Neuronal stem cell (in vitro differentiated cells): ENCODE results near the gene AMOTL1.

Experiments used
- DNase-seq: peaks from one replicate; pipeline ENCODE4 v3.0.0-alpha.2; 2013; ENCODE audit warnings: low spot score
- H2AFZ ChIP-seq: one replicate; pipeline ENCODE4 v1.6.1; 2013; ENCODE audit warnings: mild to moderate bottlenecking, low read length, inconsistent platforms
- H2AK5ac ChIP-seq: 2 replicates; pipeline ENCODE4 v1.6.1; 2013; ENCODE audit warnings: low read depth, mild to moderate bottlenecking, inconsistent platforms, low read length, moderate library complexity, mixed read lengths
- H2BK120ac ChIP-seq: 2 replicates; pipeline ENCODE4 v1.6.1; 2013; ENCODE audit warnings: low read depth, mild to moderate bottlenecking, inconsistent platforms, low read length, moderate library complexity, mixed read lengths
- H2BK12ac ChIP-seq: one replicate; pipeline ENCODE4 v1.6.1; 2013; ENCODE audit warnings: low read length, inconsistent platforms
- H2BK15ac ChIP-seq: 2 replicates; pipeline ENCODE4 v1.6.1; 2013; ENCODE audit warnings: mild to moderate bottlenecking, low read length, inconsistent platforms, mixed read lengths
- H2BK5ac ChIP-seq: one replicate; pipeline ENCODE4 v1.6.1; 2013; ENCODE audit warnings: inconsistent platforms, mild to moderate bottlenecking, low read length, moderate library complexity
- H3K14ac ChIP-seq: one replicate; pipeline ENCODE4 v1.6.1; 2013; ENCODE audit warnings: low read length, inconsistent platforms
- H3K18ac ChIP-seq: 2 replicates; pipeline ENCODE4 v1.6.1; 2013; ENCODE audit warnings: low read length, inconsistent platforms
- H3K23ac ChIP-seq: 2 replicates; pipeline ENCODE4 v1.6.1; 2013; ENCODE audit warnings: low read depth, mild to moderate bottlenecking, mixed read lengths, low read length, inconsistent platforms; ENCODE audit not compliant: poor library complexity
- H3K27ac ChIP-seq: replicated peaks from 3 replicates; pipeline ENCODE4 v1.5.1; 2013; ENCODE audit warnings: low read length, inconsistent platforms
- H3K27me3 ChIP-seq, 3 experiments: 2 replicates each; pipeline ENCODE4 v1.6.1; 2013; ENCODE audit warnings: low read length in 3 of 3, mild to moderate bottlenecking in 2 of 3, inconsistent platforms in 1 of 3, low read depth in 1 of 3, mixed read lengths in 1 of 3, moderate library complexity in 1 of 3; ENCODE audit not compliant: control insufficient read depth in 3 of 3, insufficient read depth in 3 of 3
- H3K36me3 ChIP-seq, 2 donors: replicated peaks in 1 of 2; 2 replicates each; pipeline ENCODE4 v1.6.1; 2013; ENCODE audit warnings: low read length in 2 of 2; ENCODE audit not compliant: control insufficient read depth in 2 of 2, insufficient read depth in 2 of 2
- H3K4ac ChIP-seq: 2 replicates; pipeline ENCODE4 v1.6.1; 2013; ENCODE audit warnings: inconsistent platforms, mild to moderate bottlenecking, low read length, moderate library complexity
- H3K4me1 ChIP-seq, 2 donors: 1 replicate in 1 of 2; 2 replicates in 1 of 2; pipeline ENCODE4 v1.6.1; 2013; ENCODE audit warnings: low read length in 2 of 2, low read depth in 1 of 2; ENCODE audit not compliant: control insufficient read depth in 2 of 2, insufficient read depth in 1 of 2
- H3K4me2 ChIP-seq: one replicate; pipeline ENCODE4 v1.6.1; 2013; ENCODE audit warnings: mild to moderate bottlenecking, low read length, inconsistent platforms; ENCODE audit not compliant: insufficient read depth, poor library complexity, severe bottlenecking
- H3K4me3 ChIP-seq, 2 donors: 2 replicates each; pipeline ENCODE4 v1.5.1; 2013; ENCODE audit warnings: low read length in 2 of 2, mild to moderate bottlenecking in 2 of 2, inconsistent platforms in 1 of 2, moderate library complexity in 1 of 2
- H3K79me1 ChIP-seq: one replicate; pipeline ENCODE4 v1.6.1; 2013; ENCODE audit warnings: low read depth, mild to moderate bottlenecking, inconsistent platforms, low read length, moderate library complexity
- H3K9ac ChIP-seq: one replicate; pipeline ENCODE4 v1.6.1; 2013; ENCODE audit warnings: mild to moderate bottlenecking, low read depth, low read length, inconsistent platforms; ENCODE audit not compliant: poor library complexity
- H3K9me3 ChIP-seq, 2 donors: replicated peaks in 1 of 2; 2 replicates each; pipeline versions ENCODE3 to v1.6.1; 2013; ENCODE audit warnings: low read length in 2 of 2, mild to moderate bottlenecking in 2 of 2, inconsistent platforms in 1 of 2, low read depth in 1 of 2, mixed read lengths in 1 of 2, moderate library complexity in 1 of 2; ENCODE audit not compliant: control insufficient read depth in 2 of 2, insufficient read depth in 1 of 2
- H4K8ac ChIP-seq: one replicate; pipeline ENCODE4 v1.6.1; 2013; ENCODE audit warnings: low read depth, mild to moderate bottlenecking, inconsistent platforms, low read length, moderate library complexity
- H4K91ac ChIP-seq: one replicate; pipeline ENCODE4 v1.6.1; 2013; ENCODE audit warnings: low read length, low read depth, mild to moderate bottlenecking, inconsistent platforms; ENCODE audit not compliant: poor library complexity
- WGBS, 2 donors: extraction: QIAGEN DNeasy Blood & Tissue Kit; methylation state at CpG; one replicate each; pipeline ENCODE4 v1.1.7; 2013; ENCODE audit warnings: missing lambda C conversion rate in 2 of 2, mixed read lengths in 1 of 2; ENCODE audit not compliant: insufficient read length in 2 of 2, insufficient replicate concordance in 1 of 2; ENCODE audit errors: extremely low coverage in 2 of 2; 5-methylcytosine and 5-hydroxymethylcytosine counted together

AMOTL1 gene

DNA sequence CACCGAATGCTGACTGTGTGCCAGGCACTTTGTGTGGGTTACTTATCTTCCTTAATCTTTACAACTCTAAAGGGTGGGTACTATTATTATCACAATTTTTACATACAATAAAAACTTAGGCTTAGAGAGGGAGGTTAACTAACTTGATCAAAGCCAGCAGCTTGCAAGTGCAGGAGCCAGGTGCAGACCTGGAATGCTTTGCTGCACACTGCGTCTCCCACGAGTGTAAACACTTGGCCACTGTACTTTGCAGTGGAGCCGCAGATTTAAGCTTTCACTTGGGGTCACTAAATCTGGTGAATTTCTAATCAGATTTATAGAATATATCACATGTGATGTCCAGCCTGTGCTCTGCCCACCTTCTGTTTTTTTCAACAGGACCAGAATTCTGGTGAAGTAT is 36.7 kb downstream of the AMOTL1 start:
- peaks cover 2% of the 10 kb centered on the region for H3K79me1 ChIP-seq
- peaks cover 1 to 8% of the 10 kb centered on the region in 2 donors for H3K9me3 ChIP-seq
- WGBS, 2 donors: no CpG with 5 or more reads among the region's 4 CpGs
- H3K27me3 ChIP-seq: no peaks in the 10 kb centered on the region
- no peak overlapping the region for H2BK5ac ChIP-seq
- H2AFZ ChIP-seq: no peak overlapping the region
- no peak overlapping the region for H3K4me3 ChIP-seq
- H2BK120ac ChIP-seq: no peak overlapping the region
- H3K4ac ChIP-seq: no peak overlapping the region
- no peak overlapping the region for H2BK15ac ChIP-seq
- no peak overlapping the region for H2AK5ac ChIP-seq
- no peak for DNase-seq
- no peak overlapping the region for H4K8ac ChIP-seq
- no peak overlapping the region for H3K4me2 ChIP-seq
- H3K18ac ChIP-seq: no peak overlapping the region
- peaks cover 28 to 91% of the 10 kb centered on the region in 2 donors for H3K36me3 ChIP-seq
- no peaks in the 10 kb centered on the region for H3K4me1 ChIP-seq
- H2BK12ac ChIP-seq: no peak overlapping the region
- H3K9ac ChIP-seq: no peak overlapping the region
- no peak overlapping the region for H3K27ac ChIP-seq
- H4K91ac ChIP-seq: no peak overlapping the region
- H3K23ac ChIP-seq: no peak overlapping the region
- H3K14ac ChIP-seq: no peak overlapping the region

GRCh38 chr11:94806014-94806413 is 37.9 kb downstream of the AMOTL1 start:
- H2BK5ac ChIP-seq: no peak overlapping the region
- no peaks in the 10 kb centered on the region for H3K4me1 ChIP-seq
- no peak overlapping the region for H2BK120ac ChIP-seq
- H3K23ac ChIP-seq: no peak overlapping the region
- H2AK5ac ChIP-seq: no peak overlapping the region
- no peaks in the 10 kb centered on the region for H3K27me3 ChIP-seq
- H3K79me1 ChIP-seq: peaks cover 2% of the 10 kb centered on the region
- no peak overlapping the region for H3K4me2 ChIP-seq
- no peak overlapping the region for H2AFZ ChIP-seq
- H3K27ac ChIP-seq: no peak overlapping the region
- peaks cover 1 to 17% of the 10 kb centered on the region in 2 donors for H3K9me3 ChIP-seq
- WGBS, 2 donors: no CpG with 5 or more reads among the region's 1 CpG
- H3K4me3 ChIP-seq: no peak overlapping the region
- H3K18ac ChIP-seq: no peak overlapping the region
- no peak overlapping the region for H2BK12ac ChIP-seq
- H4K8ac ChIP-seq: no peak overlapping the region
- no peak overlapping the region for H3K14ac ChIP-seq
- no peak overlapping the region for H2BK15ac ChIP-seq
- DNase-seq: no peak
- H3K36me3 ChIP-seq: peaks cover 20 to 91% of the 10 kb centered on the region in 2 donors
- H4K91ac ChIP-seq: no peak overlapping the region
- H3K9ac ChIP-seq: no peak overlapping the region
- H3K4ac ChIP-seq: no peak overlapping the region

DNA sequence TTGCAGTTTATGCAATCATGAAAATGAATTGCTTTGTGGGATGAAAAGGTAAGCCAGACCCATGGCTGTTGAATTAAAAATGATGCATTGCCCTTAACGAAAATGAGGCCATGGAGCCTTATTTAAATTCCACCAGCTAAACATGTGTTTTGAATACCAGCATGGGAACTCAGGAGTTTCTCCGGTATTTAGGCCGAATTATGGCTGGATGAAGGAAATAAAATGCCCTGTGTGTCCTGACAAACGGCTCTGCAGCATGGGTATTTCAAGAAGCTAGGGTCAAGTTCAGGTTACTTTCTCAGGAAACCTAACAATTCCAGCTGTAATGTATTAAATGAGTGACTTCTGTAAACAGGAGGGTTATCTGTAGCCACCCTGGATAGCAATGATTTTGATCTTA is 38.3 kb downstream of the AMOTL1 start:
- H3K4me1 ChIP-seq: no peaks in the 10 kb centered on the region
- peaks cover 16 to 91% of the 10 kb centered on the region in 2 donors for H3K36me3 ChIP-seq
- no peak overlapping the region for H3K18ac ChIP-seq
- no peak overlapping the region for H2BK120ac ChIP-seq
- no peak overlapping the region for H3K4ac ChIP-seq
- H2BK5ac ChIP-seq: no peak overlapping the region
- no peak overlapping the region for H2BK15ac ChIP-seq
- H4K91ac ChIP-seq: no peak overlapping the region
- WGBS, 2 donors: no CpG with 5 or more reads among the region's 4 CpGs
- no peak overlapping the region for H3K9ac ChIP-seq
- H3K14ac ChIP-seq: no peak overlapping the region
- no peak overlapping the region for H2AK5ac ChIP-seq
- H3K27me3 ChIP-seq: no peaks in the 10 kb centered on the region
- no peak for DNase-seq
- peaks cover 2% of the 10 kb centered on the region for H3K79me1 ChIP-seq
- H3K27ac ChIP-seq: no peak overlapping the region
- no peak overlapping the region for H3K4me3 ChIP-seq
- H4K8ac ChIP-seq: no peak overlapping the region
- H2BK12ac ChIP-seq: no peak overlapping the region
- no peak overlapping the region for H3K4me2 ChIP-seq
- H3K9me3 ChIP-seq: peaks cover 1 to 18% of the 10 kb centered on the region in 2 donors
- H2AFZ ChIP-seq: no peak overlapping the region
- no peak overlapping the region for H3K23ac ChIP-seq

- Histone ChIP-seq H3K4me1 (no peaks in the 10 kb centered on the region), H3K27ac (no peak overlapping the region), H2AK5ac (no peak overlapping the region), H3K79me1 (peaks cover 2% of the 10 kb centered on the region), H2BK5ac (no peak overlapping the region), H4K8ac (no peak overlapping the region), H2BK12ac (no peak overlapping the region), H3K23ac (no peak overlapping the region), H3K4me3 (no peak overlapping the region), H3K36me3 (peaks cover 15 to 86% of the 10 kb centered on the region in 2 donors), H3K14ac (no peak overlapping the region), H3K27me3 (no peaks in the 10 kb centered on the region), H3K18ac (no peak overlapping the region), H2BK15ac (no peak overlapping the region), H3K4ac (no peak overlapping the region), H2BK120ac (no peak overlapping the region), H3K4me2 (no peak overlapping the region), H2AFZ (no peak overlapping the region), H3K9me3 (peaks cover 9 to 33% of the 10 kb centered on the region in 2 donors), H3K9ac (no peak overlapping the region), H4K91ac (no peak overlapping the region)
- no CpG with 5 or more reads among the region's 5 CpGs for WGBS, 2 donors
- no peak for DNase-seq
Measured at GRCh38 chr11:94809251-94809650, 41.1 kb downstream of the AMOTL1 start.
